GM18520 (cell line): ENCODE data around the gene KREMEN1.

ENCODE experiments used
- ATAC-seq: cut with Tn5 transposase; IDR thresholded peaks from one replicate; pipeline ENCODE4 v1.9.1; 2021; ENCODE audit not compliant: unreplicated experiment

Gene KREMEN1

GRCh38 chr22:29175312-29175835, 102.5 kb downstream of the KREMEN1 start:
- ATAC-seq: no peak

DNA sequence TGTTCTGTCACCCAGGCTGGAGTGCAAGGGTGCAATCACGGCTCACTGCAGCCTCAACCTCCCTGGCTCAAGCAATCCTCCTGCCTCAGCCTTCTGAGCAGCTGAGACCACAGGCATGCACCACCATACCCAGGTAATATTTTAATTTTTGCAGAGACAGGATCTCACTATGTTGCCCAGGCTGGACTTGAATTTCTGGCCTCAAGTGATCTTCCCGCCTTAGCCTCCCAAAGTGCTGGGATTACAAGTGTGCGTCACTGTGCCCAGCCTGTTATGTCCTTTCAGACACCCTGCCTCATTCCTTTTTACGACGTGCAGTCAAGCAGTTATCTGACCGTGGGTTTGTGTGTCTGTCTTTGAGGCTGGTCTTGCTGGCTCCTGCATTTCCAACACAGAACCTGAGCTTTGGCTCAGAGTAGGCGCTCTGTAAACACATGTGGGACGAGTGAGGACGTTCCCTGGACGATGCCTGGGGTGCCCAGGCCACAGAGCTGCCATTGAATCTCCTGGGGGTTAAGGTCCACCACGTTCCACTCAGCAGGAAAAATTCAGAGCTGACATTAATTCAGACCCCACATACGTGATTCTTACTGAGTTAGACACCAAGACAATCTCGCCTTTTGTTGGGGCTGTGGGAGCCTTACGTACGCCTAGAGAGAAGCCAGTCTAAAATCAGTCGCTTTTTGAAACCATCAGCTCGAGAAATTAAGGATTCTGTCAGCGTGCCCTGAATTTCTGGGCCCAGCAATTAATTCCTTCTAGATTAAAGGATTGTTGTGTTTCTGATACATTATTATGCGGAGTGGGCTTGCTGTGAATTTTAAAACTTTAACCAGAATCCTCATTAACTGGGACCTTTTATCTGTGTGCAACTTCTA, 111.4 kb downstream of the KREMEN1 start:
- no peak for ATAC-seq

- ATAC-seq: no peak
Measured at GRCh38 chr22:29184849-29185490, 112.1 kb downstream of the KREMEN1 start.

DNA sequence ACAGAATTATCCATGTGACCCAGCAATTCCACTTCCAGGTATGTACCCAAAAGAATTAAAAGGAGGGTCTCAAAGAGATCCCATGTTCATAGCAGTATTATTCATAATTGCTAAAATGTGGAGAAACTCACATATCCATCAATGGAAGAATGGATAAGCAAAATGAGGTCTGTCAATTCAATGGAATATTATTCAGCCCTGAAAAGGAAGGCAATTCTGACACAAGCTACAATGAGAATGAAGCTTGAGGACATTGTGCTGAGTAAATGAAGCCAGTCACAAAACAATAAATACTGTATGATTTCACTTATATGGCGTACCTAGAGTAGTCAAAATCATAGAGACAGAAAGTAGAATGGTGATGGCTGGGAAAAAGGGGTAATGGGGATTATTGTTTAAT, 113.5 kb downstream of the KREMEN1 start:
- ATAC-seq: no peak

- ATAC-seq: no peak
Measured at GRCh38 chr22:29187831-29188230, 115.0 kb downstream of the KREMEN1 start.

DNA sequence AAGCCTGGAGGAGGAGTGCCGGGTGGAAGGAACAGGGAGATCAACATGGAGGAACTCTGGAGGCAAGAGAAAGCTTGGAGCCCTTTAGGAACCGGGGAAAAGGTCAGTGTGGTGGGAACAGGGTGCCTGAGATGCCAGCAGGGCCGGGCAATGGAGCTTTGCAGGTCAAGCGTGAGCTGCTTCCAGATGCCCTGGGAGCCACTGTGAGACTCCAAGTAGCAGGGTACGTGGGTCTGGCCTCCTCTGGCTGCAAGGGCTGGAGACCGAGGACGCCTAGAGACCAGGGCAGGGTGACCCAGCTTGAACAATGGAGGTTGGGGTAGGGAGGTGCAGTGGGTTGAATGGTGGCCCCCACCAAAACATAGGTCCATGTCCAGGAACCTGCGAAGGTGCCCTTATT, 117.2 kb downstream of the KREMEN1 start:
- ATAC-seq: no peak

GRCh38 chr22:29190918-29191317, 118.1 kb downstream of the KREMEN1 start:
- ATAC-seq: no peak

- no peak for ATAC-seq
Measured at GRCh38 chr22:29193021-29193420, 120.2 kb downstream of the KREMEN1 start.

DNA sequence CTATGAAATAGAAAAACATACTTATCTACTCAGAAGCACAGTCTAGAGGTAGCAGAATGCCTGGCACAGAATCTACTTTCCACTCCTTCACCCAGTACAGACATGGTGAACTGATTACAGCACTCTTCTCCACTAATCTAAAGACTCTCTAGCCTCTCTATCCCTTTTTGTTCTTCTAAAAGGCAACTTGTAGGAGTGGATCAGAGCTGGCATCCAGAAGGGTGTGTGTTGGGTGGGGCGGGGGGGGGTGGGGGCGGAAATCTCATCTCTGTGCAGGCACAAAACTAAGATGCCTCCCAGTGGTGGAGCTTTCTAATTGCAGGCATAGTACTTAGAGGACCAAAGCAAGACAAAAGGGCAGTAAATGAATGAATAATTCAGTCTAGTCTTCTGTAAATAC, 121.3 kb downstream of the KREMEN1 start:
- no peak for ATAC-seq

GRCh38 chr22:29195118-29195963, 122.5 kb downstream of the KREMEN1 start:
- ATAC-seq: no peak

- no peak for ATAC-seq
Measured at GRCh38 chr22:29195964-29196666, 123.3 kb downstream of the KREMEN1 start.

DNA sequence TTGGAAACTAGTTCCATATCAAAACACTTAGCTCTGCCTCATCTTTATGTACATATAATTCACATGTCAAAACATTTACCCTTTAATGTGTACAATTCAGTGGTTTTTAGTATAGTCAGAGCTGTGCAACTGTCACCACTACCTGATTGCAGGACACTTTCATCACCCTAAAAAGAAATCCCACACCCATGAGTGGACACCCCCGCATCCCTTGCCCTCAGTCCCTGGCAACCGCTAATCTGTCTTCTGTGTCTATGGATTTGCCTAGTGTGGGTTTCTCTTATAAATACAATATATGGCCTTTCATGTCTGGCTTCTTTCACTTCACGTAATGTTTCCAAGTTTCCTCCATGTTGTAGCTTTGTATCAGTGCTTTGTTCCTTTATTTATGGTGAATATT, 124.3 kb downstream of the KREMEN1 start:
- ATAC-seq: no peak

- ATAC-seq: no peak
Measured at GRCh38 chr22:29198240-29198639, 125.4 kb downstream of the KREMEN1 start.

GRCh38 chr22:29199702-29200400, 127.0 kb downstream of the KREMEN1 start:
- no peak for ATAC-seq

DNA sequence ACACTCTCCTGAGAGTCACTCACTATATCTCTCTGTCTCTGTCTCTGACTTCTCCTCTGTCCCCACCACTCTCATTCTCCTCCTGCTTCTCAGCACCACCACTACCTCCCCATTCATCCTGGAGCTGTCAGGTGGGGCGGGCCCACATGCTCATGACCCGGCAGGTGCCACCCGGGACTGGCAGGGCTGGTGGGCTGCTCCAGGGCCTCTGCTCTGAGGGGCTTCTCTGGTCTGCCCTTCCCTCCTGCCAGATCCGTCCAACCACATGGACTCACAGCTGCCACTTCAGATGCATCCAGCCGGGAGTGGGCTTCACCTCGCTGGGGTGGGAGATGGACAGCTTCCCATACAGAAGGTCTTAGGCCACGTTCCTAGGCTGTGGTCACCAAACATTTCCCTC, 128.1 kb downstream of the KREMEN1 start:
- ATAC-seq: no peak

DNA sequence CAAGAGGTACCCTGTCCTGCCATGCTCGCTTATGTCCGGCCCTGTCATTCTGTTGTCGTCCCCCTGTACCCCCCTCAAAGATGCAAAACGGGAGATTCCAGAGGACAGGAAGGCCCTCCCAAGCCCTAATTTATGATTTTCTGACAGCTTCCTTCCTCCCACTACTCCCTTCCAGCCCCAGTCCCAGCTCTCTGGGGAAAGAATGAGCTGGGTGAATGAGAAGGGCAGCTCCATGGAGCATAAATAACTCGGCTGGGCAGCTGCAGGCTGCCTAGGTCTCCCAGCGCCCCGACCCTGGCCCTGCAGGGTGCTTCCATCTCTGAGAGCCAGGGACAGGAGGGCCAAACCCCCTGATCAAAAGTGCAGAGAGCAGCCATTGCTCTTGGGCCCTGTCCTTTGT, 128.9 kb downstream of the KREMEN1 start:
- ATAC-seq: no peak

GRCh38 chr22:29202212-29203192, 129.7 kb downstream of the KREMEN1 start:
- ATAC-seq: peak; percentile 51

GRCh38 chr22:29203488-29204454, 130.9 kb downstream of the KREMEN1 start:
- ATAC-seq: no peak
